Measurements from ENCODE around the gene DDX51. TPM values are rescaled to one million over a fixed set of nuclear protein-coding genes. Genes with fewer than 3 reads are reported as not detected.

The DDX51 gene
- total and polyA plus RNA-seq, 2 donors: 6.5 to 17.4 TPM

DNA sequence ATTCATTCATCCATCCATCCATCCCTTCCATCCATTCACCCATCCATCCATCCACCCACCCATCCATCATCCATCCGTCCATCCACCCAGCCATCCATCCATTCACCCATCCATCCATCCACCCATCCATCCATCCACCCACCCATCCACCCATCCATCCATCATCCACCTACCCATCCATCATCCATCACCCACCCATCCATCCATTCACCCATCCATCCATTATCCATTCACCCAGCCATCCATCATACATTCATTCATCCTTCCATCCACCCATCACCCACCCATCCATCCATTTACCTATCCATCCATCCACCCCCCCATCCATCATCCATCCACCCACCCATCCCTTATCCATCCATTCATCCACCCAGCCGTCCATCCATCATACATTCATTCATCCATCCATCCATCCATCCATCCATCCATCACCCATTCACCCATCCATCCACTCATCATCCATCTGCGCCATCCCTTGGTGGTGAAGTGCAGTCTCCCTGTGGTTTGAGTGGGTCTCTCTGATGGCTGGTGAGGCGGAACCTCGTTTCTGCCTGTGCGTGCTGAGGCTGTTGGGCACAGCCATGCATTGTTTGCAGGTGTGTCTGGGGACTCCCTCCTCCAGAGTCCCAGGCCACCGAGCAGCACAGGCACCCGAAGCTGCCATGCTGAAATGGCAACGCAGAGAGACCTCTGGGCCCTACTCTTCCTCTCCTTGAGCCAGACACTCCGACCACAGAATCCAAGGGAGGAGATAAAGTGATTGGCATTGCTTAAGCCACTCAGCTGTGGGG is 22.9 kb upstream of the DDX51 start:
- no peaks in the 10 kb centered on the region for H3K36me3 ChIP-seq (ENCODE audit: insufficient read depth)
- 93% methylated on average over 10 of the region's 10 CpGs for WGBS
- no peak overlapping the region for H3K4me3 ChIP-seq (ENCODE audit: low read depth, low read length)
- H3K27ac ChIP-seq (ENCODE audit: low read depth): no peak overlapping the region
- no peaks in the 10 kb centered on the region for H3K4me1 ChIP-seq (ENCODE audit: insufficient read depth)
- DNase-seq (ENCODE audit: extremely low spot score): no peak

DNA sequence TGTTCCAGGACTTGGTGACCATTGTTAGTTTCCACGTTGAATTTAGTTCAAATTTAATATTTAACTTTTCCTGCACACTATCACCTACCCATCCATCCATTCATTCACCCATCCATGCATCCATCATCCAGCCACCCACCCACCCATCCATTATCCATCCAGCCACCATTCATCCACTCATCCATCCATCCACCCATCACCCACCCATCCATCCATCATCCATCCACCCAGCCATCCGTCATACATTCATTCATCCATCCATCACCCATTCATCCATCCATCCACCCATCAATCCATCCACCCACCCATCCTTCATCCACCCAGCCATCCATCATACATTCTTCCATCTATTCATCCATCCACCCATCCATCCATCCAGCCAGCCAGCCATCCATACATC is 22.0 kb upstream of the DDX51 start:
- Histone ChIP-seq H3K4me1 (ENCODE audit: insufficient read depth) (no peaks in the 10 kb centered on the region), H3K4me3 (ENCODE audit: low read depth, low read length) (no peak overlapping the region), H3K27ac (ENCODE audit: low read depth) (no peak overlapping the region), H3K36me3 (ENCODE audit: insufficient read depth) (no peaks in the 10 kb centered on the region)
- DNase-seq (ENCODE audit: extremely low spot score): no peak
- WGBS: 90% methylated on average over 2 of the region's 2 CpGs

DNA sequence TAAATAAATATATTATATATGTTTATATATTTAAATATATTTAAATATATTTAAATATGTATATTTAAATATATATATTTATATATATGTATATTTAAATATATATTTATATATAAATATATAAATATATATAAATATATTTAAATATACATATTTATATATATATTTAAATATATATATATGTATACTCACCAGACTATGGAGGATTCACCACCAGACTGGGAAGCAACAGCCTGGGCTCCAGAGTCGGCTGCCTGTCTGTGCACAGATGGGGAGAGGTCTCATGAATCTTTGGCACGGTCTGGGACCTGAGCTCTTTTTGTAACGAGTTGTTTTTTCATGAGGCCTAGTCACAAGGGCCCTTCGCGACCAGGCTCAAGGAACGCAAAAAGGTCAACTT is 21.5 kb upstream of the DDX51 start:
- Histone ChIP-seq H3K36me3 (ENCODE audit: insufficient read depth) (no peaks in the 10 kb centered on the region), H3K4me1 (ENCODE audit: insufficient read depth) (no peaks in the 10 kb centered on the region), H3K27ac (ENCODE audit: low read depth) (no peak overlapping the region), H3K4me3 (ENCODE audit: low read depth, low read length) (no peak overlapping the region)
- WGBS: 95% methylated on average over 6 of the region's 6 CpGs
- no peak for DNase-seq (ENCODE audit: extremely low spot score)

DNA sequence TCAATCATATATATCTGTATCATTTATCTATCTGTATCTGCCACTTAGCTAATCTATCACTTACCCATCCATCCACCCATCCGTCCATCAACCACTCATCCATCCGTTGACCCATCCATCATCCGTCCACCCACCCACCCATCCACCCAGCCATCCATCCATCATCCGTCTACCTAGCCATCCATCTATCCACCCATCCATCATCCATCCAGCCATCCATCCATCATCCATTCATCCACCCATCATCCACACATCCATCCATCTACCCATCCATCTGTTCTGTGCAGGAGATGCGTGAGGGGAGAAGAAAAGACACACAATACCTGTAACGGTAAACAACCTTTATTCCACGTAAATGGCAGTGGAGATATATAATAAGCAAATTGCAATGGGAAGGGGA is 20.3 kb upstream of the DDX51 start:
- DNase-seq (ENCODE audit: extremely low spot score): no peak
- Histone ChIP-seq H3K4me1 (ENCODE audit: insufficient read depth) (no peaks in the 10 kb centered on the region), H3K4me3 (ENCODE audit: low read depth, low read length) (no peak overlapping the region), H3K27ac (ENCODE audit: low read depth) (no peak overlapping the region), H3K36me3 (ENCODE audit: insufficient read depth) (no peaks in the 10 kb centered on the region)
- WGBS: 87% methylated on average over 7 of the region's 7 CpGs

DNA sequence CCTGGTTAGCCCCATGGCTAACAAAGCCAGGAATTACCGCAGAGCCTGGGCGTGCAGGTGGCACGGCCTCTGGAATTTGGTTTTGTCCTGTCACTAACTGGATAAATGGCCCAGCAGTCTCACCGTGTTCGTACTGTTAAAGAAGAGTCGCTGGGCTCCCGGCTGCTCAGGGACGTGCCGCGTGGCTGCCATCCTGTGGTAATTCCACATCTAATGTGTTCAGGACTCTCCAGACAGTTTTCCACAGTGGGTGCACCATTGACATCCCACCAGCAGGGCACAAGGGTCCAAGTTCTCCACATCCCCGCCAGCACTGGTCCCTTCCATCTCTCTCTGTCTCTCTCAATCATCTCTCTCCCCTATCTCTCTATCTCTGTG is 19.8 kb upstream of the DDX51 start:
- Histone ChIP-seq H3K27ac (ENCODE audit: low read depth) (no peak overlapping the region), H3K36me3 (ENCODE audit: insufficient read depth) (no peaks in the 10 kb centered on the region), H3K4me3 (ENCODE audit: low read depth, low read length) (no peak overlapping the region), H3K4me1 (ENCODE audit: insufficient read depth) (no peaks in the 10 kb centered on the region)
- 57% methylated on average over 11 of the region's 11 CpGs for WGBS
- no peak for DNase-seq (ENCODE audit: extremely low spot score)

DNA sequence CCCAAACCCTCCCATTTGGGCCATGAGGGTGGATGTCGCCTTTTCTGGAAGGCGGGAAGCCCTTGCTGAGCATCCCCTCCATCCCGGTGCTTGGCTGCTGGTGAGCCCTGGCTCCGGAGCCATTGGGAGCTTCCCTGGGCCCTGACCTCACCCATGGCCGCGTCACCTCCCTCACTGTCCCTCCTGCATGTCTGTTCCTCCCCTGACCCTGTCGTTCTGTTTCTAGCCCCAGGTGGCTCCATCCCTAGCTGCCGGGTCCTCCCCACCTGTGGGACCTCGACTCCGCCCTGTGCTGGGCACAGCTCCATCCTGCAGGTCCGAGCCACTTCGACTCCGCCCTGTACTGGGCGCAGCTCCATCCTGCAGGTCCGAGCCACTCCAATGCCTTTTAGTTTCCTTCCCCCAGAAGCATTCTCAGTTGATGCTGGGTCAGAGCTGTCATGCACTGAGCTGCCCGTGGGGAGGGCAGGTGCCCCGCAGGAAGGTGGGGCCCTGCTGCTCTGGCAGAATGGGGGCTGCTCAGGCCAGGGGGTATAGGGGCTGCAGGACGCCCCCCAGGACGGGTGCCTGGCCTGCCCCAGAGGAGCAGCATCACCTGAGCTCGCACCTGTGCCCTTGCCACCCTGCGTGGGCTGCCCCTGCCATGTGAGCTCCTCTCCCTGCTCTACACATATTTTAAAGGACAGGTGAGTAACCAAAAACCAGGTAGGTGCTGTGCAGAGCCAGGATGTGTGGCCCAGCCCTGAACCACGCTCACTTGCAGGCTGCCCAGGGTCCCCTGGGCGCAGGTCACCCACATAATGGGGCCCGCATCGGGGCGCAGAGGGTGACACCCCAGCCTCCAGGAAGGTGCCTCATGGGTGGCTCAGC is 19.2 kb upstream of the DDX51 start:
- Histone ChIP-seq H3K27ac (ENCODE audit: low read depth) (no peak overlapping the region), H3K4me3 (ENCODE audit: low read depth, low read length) (no peak overlapping the region), H3K36me3 (ENCODE audit: insufficient read depth) (no peaks in the 10 kb centered on the region), H3K4me1 (ENCODE audit: insufficient read depth) (no peaks in the 10 kb centered on the region)
- 60% methylated on average over 26 of the region's 26 CpGs for WGBS
- DNase-seq (ENCODE audit: extremely low spot score): no peak

DNA sequence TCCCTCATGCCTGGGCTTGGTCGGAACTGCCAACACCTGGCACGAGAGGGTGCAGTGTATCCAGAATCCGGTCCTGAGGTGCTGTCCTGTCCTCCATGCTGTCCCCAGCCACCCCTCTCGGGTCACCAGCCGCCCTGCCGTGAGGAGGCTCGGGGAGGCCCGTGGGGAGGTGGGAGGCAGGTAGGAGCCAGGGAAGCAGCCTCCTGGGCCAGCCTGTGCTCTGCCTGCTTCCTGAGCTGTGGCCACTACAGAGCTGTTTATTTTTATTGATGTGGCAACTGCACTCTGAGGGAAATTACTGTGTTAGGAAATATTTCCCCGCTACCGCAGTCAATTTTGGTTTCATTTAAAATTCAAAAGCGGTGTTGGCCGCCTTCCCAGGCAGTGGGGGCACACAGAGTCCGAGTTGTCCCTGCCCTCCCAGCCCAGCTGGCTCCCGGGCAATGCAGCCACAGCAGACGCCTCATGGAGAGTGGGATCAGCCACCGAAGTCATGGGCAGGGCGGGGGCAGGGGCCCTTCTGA is 18.5 kb upstream of the DDX51 start:
- Histone ChIP-seq H3K36me3 (ENCODE audit: insufficient read depth) (no peaks in the 10 kb centered on the region), H3K4me1 (ENCODE audit: insufficient read depth) (no peaks in the 10 kb centered on the region), H3K27ac (ENCODE audit: low read depth) (no peak overlapping the region), H3K4me3 (ENCODE audit: low read depth, low read length) (no peak overlapping the region)
- WGBS: 23% methylated on average over 17 of the region's 17 CpGs
- no peak for DNase-seq (ENCODE audit: extremely low spot score)

DNA sequence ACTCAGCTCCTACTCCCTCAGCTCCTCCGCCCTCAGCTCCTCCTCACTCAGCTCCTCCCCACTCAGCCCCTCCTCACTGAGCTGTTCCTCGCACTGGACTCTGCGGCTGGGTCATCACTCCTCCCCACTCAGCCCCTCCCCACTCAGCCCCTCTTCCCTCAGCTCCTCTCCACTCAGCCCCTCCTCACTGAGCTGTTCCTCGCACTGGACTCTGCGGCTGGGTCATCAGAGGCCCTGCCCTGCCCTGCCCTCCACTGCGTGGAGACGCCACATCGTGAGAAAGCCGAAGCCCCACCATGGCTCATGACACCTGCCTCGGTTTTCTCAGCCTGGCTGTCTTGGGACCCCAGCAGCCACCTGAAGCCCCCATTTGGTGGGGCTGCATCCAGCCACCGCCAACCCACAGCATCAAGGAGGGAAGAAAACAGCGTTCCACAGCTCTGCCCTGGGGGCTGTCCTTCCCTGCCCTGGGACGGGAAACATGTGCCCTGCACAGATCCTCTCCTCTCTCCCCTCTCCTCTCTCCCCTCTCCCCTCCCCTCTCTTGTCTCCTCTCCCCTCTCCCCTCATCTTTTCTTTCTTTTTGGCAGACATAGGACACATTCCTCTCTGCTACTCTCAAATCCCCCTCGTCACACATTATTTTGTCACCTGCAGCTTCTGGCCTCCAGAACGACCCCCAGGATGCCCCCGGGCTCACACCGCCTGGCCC is 17.8 kb upstream of the DDX51 start:
- 46% methylated on average over 17 of the region's 17 CpGs for WGBS
- DNase-seq (ENCODE audit: extremely low spot score): no peak
- Histone ChIP-seq H3K4me3 (ENCODE audit: low read depth, low read length) (no peak overlapping the region), H3K4me1 (ENCODE audit: insufficient read depth) (no peaks in the 10 kb centered on the region), H3K27ac (ENCODE audit: low read depth) (no peak overlapping the region), H3K36me3 (ENCODE audit: insufficient read depth) (no peaks in the 10 kb centered on the region)

DNA sequence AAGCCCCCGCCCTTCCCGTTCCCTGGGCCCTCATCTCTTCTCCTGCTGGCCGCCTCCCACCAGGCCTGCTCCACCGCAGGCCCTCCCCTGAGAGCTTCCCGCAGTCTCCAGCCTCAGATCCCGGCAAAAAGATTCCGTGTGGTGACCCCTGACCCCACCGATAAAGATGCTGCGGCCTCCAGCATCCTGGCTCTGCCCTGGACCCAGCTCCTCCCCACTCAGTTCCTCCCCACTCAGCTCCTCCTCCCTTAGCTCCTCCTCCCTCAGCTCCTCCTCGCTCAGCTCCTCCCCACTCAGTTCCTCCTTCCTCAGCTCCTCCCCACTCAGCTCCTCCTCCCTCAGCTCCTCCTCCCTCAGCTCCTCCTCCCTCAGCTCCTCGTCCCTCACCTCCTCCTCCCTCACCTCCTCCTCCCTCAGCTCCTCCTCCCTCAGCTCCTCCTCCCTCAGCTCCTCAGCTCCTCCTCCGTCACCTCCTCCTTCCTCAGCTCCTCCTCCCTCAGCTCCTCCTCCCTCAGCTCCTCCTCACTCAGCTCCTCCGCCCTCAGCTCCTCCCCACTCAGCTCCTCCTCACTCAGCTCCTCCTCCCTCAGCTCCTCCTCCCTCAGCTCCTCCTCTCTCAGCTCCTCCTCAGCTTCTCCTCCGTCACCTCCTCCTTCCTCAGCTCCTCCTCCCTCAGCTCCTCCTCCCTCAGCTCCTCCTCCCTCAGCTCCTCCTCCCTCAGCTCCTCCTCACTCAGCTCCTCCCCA is 17.1 kb upstream of the DDX51 start:
- Histone ChIP-seq H3K4me3 (ENCODE audit: low read depth, low read length) (no peak overlapping the region), H3K4me1 (ENCODE audit: insufficient read depth) (no peaks in the 10 kb centered on the region), H3K27ac (ENCODE audit: low read depth) (no peak overlapping the region), H3K36me3 (ENCODE audit: insufficient read depth) (peaks cover 2% of the 10 kb centered on the region)
- no peak for DNase-seq (ENCODE audit: extremely low spot score)
- WGBS: 42% methylated on average over 13 of the region's 14 CpGs

DNA sequence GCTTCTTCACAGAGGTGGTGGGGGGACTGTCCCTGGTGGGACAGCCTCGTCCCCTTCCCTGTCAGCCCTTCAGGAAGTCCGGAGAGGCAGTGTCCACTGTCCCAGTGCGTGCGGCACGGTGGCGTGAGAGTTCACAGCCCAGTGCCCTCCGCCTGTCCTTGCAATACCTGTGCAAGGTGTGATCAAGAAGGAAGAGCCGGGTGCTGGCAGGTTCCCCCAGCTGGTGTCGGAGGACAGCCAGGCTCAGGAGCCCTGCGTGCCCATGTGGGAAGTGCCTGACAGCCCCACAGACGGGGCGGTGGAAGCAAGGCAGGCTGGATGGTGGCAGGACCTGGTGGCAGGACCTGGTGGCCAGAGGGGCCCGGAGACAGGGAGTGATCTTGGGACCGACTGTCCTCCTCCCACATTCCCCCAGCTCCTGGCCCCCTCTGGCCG is 16.5 kb upstream of the DDX51 start:
- WGBS: 78% methylated on average over 15 of the region's 15 CpGs
- no peak overlapping the region for H3K4me3 ChIP-seq (ENCODE audit: low read depth, low read length)
- H3K36me3 ChIP-seq (ENCODE audit: insufficient read depth): peaks cover 3% of the 10 kb centered on the region
- no peaks in the 10 kb centered on the region for H3K4me1 ChIP-seq (ENCODE audit: insufficient read depth)
- H3K27ac ChIP-seq (ENCODE audit: low read depth): no peak overlapping the region
- DNase-seq (ENCODE audit: extremely low spot score): no peak

DNA sequence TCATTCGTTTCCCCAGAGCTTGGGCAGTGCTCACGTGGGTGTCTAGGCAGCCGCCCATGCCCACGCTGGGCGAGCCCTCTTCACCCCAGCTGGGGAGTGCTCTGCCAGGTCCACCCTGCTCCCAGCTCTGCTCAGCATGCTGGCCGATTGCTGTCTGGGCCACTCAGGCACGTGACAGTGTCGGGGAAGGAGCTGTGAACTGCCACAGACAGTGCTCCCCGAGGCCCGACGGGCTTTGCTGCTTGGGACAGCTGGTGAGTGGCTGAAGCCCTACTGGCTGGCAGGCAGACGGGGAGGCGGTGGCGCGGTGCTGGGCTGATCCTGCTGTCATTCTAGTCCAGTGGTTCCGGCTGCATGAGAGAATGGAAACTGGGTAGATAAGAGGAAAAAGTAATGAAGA is 15.9 kb upstream of the DDX51 start:
- no peak overlapping the region for H3K27ac ChIP-seq (ENCODE audit: low read depth)
- H3K36me3 ChIP-seq (ENCODE audit: insufficient read depth): peaks cover 3% of the 10 kb centered on the region
- H3K4me1 ChIP-seq (ENCODE audit: insufficient read depth): no peaks in the 10 kb centered on the region
- 72% methylated on average over 16 of the region's 16 CpGs for WGBS
- no peak for DNase-seq (ENCODE audit: extremely low spot score)
- H3K4me3 ChIP-seq (ENCODE audit: low read depth, low read length): no peak overlapping the region

DNA sequence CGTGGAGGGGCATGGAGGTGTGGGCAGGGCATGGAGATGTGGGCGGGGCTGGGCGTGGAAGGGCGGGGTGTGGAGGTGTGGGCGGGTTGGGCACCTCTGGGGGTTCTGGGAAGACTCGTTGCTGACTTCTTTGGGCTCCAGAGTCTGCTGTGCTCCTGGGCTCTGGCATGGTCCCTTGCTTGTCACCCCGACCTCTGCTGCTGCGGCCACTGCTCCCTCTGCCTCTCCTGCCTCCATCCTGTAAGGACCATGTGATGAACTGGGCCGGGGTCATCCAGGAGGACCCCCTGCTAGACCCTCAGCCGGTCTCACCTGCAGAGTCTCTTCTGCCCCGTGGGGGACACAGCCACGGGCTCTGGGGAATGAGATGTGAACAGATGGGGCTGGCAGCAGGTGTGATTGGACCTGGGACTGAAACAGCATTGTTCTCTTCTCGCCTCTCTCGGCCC is 15.5 kb upstream of the DDX51 start:
- Histone ChIP-seq H3K27ac (ENCODE audit: low read depth) (no peak overlapping the region), H3K4me1 (ENCODE audit: insufficient read depth) (no peaks in the 10 kb centered on the region), H3K4me3 (ENCODE audit: low read depth, low read length) (no peak overlapping the region), H3K36me3 (ENCODE audit: insufficient read depth) (peaks cover 3% of the 10 kb centered on the region)
- no peak for DNase-seq (ENCODE audit: extremely low spot score)
- 80% methylated on average over 14 of the region's 14 CpGs for WGBS

All from urinary bladder (tissue), 4 donors.